HG03432 (cell line): Measurements from ENCODE around the gene F8.
"Not testable (repeated sequence)": the region's sequence is repeated elsewhere in the genome, so short reads cannot be mapped to it uniquely, and the experiment has no call there.

Source experiments
- ATAC-seq: cut with Tn5 transposase; IDR thresholded peaks from one replicate; pipeline ENCODE4 v1.9.1; 2021; ENCODE audit warnings: mild to moderate bottlenecking, moderate library complexity; ENCODE audit not compliant: unreplicated experiment

Gene F8

DNA sequence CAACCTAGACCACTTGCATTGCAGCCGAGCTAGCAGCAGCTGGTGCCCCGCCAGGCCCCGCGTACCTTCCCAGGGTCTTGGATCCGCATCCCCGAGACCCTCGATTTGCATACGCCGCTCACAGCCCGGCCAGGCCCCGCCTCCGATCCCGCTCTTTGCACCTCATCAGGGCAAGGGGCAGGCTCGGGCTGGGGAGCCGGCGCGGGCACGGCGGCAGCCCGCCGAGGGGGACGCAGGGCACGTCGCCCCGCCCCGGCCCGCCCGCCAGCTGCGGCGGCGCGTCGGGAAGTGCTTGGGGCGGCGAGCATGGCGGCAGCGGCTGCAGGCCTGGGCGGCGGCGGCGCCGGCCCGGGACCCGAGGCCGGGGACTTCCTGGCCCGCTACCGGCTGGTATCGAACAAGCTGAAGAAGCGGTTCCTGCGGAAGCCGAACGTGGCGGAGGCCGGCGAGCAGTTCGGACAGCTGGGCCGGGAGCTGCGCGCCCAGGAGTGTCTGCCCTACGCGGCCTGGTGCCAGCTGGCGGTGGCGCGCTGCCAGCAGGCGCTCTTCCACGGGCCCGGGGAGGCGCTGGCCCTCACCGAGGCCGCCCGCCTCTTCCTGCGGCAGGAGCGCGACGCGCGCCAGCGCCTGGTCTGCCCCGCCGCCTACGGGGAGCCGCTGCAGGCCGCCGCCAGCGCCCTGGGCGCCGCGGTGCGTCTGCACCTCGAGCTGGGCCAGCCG is 136.3 kb downstream of the F8 start, which contains the start of gene F8A1:
F8A1 (plus strand) TSS at position 287 of the 720 bp plus-strand sequence; CDS start at position 307, 20 bp downstream.
- peak; percentile 82 for ATAC-seq

DNA sequence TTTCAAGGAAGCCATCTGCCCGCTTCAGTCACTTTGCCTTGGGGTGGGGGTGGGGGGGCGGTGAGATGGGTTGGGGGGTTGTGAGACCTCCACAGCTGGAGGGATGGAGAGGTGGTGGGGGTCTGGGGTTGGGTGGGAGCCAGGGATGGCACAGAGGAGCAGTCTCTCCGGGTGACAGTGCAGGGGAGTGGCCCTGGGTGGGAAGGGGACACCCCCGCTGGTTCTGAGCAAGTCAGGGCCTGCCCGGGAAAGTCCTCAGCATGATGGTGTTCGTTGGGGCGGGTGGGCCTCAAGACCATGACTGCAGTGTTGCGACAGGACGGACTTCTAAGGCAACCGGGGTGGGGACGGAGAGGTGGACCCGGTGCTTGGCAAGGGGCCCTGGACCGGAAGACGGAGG is 137.0 kb downstream of the F8 start:
- ATAC-seq = peak; percentile 28

DNA sequence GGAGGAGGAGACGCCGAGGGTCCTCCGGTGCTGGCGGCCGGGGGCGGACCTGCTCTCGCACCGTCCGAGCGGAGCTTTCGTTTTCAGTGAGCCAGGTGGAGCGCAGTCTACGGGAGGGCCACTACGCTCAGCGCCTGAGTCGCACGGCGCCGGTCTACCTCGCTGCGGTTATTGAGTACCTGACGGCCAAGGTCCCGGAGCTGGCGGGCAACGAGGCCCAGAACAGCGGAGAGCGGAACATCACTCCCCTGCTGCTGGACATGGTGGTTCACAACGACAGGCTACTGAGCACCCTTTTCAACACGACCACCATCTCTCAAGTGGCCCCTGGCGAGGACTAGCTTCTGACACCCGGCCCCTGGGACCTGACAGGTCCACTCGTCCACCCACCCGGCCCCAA is 137.5 kb downstream of the F8 start:
- not testable (repeated sequence) for ATAC-seq

DNA sequence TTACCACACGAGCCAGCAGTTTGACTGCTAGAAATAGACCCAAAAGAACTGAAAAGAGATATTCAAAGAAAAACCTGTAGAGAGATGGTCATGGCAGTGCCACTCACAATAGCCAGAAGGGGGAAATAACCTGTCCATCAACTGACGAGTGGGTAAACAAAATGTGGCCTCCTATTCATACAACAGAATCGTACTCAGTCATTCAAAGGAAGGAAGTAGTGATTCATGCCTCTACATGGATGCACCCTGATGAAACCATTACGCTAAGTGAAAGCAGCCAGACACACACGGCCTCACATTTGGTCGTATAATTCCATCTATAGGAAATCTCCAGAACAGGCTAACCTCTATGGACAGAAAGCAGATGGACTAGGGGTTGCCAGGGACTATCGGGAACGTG is 138.5 kb downstream of the F8 start:
- ATAC-seq = not testable (repeated sequence)

DNA sequence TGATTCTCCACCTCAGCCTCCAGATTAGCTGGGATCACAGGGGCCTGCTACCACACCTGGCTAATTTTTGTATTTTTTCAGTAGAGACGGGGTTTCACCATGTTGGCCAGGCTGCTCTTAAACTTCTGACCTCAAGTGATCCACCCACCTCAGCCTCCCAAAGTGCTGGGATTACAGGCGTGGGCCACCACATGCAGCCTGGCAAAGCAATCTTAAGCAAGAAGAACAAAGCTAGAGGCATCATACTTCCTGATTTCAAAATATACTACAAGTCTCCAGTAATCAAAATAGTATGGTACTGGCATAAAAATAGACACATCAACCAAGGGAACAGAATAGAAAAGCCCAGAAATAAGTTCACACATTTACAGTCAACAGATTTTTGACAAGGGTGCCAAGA is 149.2 kb downstream of the F8 start:
- no peak for ATAC-seq

DNA sequence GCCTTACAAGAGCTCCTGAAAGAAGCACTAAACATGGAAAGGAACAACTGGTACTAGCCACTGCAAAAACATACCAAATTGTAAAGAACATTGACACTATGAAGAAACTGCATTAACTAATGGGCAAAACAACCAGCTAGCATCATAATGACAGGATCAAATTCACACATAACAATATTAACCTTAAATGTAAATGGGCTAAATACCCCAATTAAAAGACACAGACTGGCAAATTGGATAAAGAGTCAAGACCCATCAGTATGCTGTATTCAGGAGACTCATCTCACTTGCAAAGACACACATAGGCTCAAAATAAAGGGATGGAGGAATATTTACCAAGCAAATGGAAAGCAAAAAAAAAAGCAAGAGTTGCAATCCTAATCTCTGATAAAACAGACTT is 154.0 kb downstream of the F8 start:
- ATAC-seq = not testable (repeated sequence)

DNA sequence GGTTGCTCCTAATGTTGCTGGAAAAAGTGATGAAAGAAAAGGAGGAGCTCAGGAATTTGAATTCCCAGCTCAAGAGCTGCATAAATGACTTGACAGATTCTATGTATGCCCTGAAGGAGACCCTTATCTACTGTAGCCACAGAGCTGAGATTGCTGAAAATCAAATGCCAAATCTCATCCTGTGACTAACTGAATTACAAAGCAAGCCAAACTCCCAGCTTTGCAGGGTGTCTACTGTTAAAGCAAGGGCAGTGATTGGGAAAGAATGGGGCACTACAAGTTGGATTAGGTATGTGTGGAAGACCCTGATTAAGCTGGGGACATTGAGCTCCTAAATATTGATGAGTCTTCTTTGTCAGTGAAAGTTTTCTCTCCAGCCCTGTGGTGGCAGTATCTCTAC is 167.3 kb downstream of the F8 start:
- no peak for ATAC-seq

DNA sequence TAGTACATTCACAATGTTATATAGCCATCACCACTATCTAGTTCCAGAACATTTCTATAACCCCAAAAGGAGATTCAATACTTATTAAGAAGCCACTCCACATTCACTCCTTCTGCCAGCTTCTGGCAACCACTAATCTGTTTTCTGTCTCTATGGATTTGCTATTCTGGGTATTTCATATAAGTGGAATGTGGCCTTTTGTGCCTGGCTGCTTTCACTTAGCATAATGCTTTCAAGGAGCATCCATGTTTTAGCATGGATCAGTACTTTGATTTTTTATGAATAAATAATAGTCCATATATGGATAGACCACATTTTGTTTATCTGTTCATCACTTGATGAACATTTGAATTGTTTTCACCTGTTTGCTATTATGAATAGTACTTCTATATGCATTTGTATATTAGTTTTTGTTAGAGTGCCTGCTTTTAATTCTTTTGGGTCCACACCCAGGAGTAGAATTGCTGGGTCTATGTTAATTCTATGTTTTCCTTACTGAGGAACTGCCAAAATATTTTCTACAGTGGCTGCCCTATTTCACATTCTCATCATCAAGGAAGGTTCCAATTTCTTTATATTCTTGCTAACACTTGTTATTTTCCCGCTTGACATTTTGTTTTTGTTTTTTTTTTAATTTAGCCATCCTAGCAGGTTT is 171.4 kb downstream of the F8 start:
- ATAC-seq = no peak

DNA sequence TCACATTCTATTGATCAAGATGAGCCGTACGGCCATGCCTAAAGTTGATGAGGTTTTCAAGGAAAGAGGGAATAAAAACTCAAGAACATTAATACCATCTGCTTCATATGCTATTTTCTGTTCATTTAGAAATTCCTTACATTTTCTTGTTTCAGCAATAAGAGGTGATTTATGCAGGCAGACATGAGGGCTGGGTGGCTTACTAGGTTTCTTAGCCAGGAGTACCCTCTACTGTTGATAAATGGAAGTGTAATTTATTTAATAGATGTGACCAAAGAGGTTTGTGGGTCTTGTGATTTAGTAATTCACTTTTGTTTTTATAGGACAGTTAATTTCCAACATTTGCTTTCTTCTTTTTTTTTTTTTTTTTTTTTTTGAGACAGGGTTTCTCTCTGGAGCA is 181.7 kb downstream of the F8 start:
- ATAC-seq = no peak

DNA sequence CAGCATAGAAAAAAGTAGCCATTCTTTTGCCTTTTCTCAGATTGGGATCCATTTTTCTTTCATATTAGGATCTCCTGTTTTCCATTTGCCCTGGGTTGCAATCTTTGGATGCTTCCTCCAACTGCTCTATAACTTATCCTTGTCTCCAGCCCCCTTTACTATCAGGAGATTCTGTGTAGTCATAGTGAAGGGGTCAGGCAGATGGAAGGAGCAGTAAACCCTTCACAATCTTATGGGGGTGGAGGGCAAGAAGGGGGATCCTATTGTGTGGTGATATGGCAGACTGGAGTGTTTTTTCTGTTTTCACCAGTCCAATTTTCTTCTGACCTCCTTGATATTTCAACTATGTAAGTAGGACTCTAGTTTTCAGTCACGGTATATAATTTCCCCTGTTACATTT is 186.4 kb downstream of the F8 start:
- ATAC-seq = no peak

DNA sequence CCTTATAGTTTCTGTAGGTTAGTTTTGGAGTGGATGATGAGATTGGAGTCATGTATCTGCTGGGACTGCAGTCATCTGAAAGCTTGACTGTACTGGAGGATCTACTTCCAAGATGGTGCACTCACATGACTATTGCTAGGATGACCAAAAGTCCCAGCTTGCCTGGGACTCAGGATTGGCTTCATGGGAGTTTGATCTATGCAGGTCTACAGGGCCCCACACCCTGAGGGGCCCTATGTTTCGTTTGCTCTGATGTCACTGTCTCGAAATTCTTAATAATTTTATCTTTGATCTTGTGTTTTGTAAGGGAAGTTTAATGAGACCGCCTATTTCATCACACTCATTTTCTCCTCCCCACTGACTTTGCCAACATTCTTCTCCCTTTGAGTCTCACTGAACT is 188.0 kb downstream of the F8 start, which contains the start of gene SMIM9:
SMIM9 (minus strand) TSS at position 101 of the 400 bp plus-strand sequence. CDS start 3,806 bp downstream, outside the sequence.
- ATAC-seq = no peak

DNA sequence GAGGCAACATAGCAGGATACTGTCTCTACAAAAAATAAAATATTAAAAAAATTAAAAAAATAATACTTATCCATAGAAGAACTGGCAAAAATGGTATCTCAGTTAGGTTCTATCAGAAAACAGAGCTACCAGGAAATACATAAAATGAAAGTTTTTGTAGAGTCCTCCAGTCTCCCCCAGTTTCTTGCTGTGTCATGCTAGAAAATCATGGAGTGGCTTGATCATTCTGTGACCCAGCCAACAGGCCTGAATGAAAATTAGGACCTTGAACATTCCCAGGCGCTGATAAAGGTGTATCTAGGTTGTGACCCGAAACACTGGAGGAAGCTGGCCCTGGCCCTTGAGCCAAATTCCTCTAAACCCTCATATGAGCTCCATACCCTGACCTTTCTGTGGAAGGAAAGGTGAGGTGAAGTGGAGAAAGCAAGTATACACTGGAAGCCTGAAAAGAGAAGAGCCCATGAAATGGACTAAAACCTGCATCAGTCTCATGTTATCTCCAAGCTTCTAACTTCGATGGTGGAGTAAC is 188.7 kb downstream of the F8 start:
- no peak for ATAC-seq

DNA sequence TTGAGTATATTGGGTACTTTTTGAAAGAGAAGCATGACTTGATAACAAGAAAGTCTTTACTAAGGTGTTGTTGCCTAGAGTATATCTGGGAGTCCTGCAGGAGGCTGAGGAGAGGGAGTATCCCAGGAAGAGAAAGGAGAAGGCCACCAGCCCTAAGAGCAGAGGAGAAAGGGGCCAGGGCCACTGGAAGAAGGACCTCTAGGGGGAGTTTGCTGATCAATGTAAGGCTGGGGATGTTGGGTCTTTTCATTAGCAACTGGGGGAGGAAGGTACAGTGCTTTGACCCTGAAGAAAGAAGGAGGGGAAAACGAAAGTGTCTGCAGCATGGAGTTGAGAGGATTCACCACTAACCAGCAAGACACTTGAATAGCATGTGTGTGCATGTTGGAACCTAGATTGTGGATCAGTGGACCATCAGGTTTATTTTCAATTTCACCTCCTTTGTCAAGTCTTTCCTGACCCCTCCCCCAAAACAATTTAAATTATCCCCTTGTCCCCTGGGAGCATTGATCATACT is 192.5 kb downstream of the F8 start:
- ATAC-seq = no peak

DNA sequence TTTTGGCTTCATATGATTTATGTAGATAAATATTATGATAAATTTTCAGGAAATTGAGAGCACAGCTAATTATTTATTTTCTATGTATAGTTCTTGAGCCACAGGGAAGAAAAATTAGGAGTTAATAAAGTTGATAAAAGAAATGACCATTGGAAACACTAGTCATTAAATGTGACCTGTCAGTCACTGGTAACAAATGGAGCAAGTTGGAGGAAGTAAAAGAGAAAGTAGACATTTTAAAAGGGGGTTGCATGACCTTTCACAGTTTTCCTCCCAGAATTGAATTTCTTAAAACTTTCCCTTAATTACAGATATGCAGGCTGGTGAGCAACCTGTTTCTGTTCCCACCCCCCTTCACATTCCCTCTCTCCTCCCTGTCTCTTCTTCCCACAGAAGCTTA is 193.4 kb downstream of the F8 start:
- no peak for ATAC-seq

DNA sequence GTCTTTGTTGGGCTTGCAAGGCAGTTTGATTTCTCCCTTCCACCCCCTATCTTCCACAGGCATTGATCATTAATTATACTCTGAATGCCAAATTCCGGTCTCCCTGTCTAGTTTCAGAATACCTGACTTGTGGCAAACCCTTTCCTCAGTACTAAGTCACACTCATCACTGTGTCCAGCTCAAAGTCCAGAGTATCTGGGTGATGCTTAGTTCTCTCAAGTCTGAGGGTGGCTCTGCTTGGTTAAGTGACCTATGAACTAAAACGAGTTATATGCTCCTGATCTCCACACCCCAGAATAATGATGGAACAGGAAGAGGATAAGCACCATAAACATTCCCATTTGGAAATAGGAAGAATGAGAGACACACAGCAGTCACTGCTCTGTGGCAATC is 194.5 kb downstream of the F8 start:
- ATAC-seq = no peak

DNA sequence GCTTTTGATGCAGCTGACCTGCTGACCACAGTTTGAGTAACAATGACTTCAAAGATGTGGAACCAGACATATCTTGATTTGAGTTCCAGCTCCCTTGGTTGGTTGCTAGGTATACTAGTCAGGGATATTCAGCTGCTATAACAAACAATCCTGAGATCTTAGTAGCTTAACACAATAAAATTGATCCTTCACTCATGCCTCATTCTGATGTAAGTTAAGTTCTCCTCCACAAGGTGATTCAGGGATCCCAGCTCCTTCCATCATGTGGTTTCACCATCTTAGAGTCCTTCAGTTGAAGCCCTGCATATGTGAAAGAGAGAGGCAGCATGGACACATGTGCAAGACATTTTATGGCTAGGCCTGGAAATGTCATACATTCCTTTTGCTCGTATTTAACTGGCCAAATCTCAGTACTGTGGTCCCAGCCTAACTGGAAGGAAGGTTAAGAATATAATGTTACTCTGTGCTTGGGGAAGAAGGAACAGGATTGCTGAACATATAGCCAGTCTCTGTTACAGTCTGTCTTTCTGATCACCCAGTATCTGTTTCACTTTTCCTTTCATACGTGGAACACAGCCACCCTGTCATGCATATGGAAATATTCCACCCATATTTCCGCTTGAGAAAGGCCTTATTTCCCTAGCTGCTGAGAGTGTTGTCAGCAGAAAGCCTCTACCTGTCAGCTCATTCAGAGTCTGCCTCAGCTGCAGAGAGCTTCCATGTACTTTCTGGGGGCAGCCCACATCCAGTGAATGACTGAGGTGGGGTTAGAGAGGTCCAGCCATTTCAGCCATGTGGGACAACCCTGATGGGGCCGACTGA is 195.1 kb downstream of the F8 start:
- peak; percentile 92 for ATAC-seq

DNA sequence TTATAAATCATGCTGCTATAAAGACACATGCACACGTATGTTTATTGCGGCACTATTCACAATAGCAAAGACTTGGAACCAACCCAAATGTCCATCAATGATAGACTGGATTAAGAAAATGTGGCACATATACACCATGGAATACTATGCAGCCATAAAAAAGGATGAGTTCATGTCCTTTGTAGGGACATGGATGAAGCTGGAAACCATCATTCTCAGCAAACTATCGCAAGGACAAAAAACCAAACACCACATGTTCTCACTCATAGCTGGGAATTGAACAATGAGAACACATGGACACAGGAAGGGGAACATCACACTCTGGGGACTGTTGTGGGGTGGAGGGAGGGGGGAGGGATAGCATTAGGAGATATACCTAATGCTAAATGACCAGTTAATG is 196.9 kb downstream of the F8 start:
- ATAC-seq = not testable (repeated sequence)

DNA sequence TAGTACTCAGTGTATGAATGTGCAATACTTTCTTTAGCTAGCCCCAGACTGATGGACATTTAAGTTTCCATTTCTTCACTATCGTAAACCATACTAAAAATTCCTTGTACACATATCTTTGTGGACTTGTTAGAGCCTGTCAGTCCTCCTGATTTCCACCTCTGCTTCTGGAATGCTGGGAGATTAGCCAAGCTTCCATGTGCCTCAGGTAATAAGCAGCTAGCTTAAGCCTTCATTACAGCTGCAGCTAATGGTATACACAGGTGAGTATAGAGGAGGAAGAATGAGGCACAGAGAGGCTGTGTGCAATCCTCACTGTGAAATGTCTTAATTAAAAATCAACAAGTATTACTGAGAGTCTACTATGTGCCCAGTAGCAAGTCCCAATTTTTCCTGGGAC is 197.9 kb downstream of the F8 start:
- ATAC-seq = no peak

DNA sequence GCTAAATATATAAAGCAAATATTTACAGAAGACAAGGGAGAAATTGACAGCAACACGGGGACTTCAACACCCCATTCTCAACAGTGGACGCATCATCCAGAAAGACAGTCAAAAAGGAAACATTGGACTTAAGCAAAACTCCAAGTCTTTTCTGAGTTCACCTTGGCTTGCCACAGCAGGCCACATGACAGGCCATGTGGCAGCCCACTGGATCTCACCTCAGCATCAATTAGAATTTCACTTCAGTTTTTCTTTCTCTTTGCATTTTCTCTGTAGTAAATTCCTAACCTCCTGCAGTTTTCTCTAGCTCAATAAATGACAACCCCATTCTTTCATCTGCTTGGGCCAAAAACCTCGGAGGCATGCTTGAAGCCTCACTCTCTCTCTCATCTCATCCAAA is 200.5 kb downstream of the F8 start:
- no peak for ATAC-seq

DNA sequence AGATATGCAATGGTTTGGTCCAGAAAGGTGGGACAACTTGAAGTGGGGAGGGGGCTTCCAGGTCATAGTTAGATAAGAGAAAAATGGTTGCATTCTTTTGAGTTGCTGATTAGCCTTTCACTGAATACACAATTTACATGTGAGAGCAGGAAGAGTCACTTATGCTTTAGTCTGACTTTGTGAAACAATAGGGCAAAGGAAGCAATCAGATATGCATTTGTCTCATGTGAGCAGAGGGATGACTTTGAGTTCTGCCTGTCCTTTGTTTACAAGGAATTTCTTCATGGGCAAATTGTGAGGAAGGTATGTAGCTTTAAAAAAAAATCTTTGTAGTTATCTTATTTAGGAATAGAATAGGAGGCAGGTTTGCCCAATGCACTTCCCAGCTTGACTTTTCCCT is 201.0 kb downstream of the F8 start:
- ATAC-seq = no peak

DNA sequence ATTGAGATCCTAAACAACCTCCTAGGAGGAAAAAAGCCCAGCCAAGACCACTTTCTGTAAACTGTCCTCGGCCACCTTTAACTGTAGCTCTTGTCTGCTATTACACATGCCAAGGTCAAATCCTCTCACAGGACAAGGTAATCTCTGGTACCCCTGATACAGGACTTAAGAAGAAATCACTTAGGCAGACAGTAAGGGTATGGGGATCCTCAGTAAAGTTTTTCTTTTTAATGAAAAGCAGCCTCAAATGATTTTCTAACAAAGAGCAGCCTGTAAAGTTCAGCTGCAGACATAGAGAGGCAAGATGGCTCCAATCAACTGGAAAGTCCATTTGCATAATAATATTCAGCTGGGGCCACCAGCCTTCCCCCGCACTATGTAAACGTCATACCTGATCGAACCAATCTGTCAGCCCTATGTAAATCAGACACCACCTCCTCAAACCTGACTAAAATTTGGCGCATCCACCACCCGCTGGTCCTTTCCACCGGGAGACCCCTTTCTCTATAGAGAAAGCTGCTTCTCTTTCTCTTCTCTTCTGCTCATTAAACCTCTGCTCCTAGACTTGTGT is 202.7 kb downstream of the F8 start:
- ATAC-seq = peak; percentile 61
